Left ventricle myocardium inferior (tissue), 1 donor: ENCODE measurements around the gene MALT1. TPM values are rescaled to one million over a fixed set of nuclear protein-coding genes. Genes with fewer than 3 reads are reported as not detected.

Experiments
- DNase-seq: peaks from one replicate; pipeline ENCODE4 v3.0.0-alpha.2; 2020
- H3K27ac ChIP-seq: fragments of 200-600 bp; replicated peaks from 2 replicates; pipeline ENCODE4 v1.8.0; 2021
- H3K27me3 ChIP-seq: fragments of 200-600 bp; 2 replicates; pipeline ENCODE4 v1.8.0; 2021; ENCODE audit warnings: low read depth
- H3K36me3 ChIP-seq: fragments of 200-600 bp; 2 replicates; pipeline ENCODE4 v1.8.0; 2021
- H3K4me1 ChIP-seq: fragments of 200-600 bp; 2 replicates; pipeline ENCODE4 v1.8.0; 2021
- H3K4me3 ChIP-seq: fragments of 200-600 bp; 2 replicates; pipeline ENCODE4 v1.8.0; 2021; ENCODE audit warnings: mild to moderate bottlenecking, moderate library complexity
- H3K9me3 ChIP-seq: fragments of 200-600 bp; replicated peaks from 2 replicates; pipeline ENCODE4 v1.8.0; 2021
- intact Hi-C: fragments of 100-400 bp; cut with micrococcal nuclease; formaldehyde crosslinking; loops from one replicate; pipeline ENCODE4 v1.11.0; 2022
- total RNA-seq: library from RNA; stranded (reverse); fragmentation: NEBNext Ultra II Directional; extraction: Animal tissue kit (Norgen Biotek cat#: 25700); gene quantifications from one replicate; pipeline ENCODE4 v1.2.1, GENCODE V29; 2021
- TF ChIP-seq, protein P1 (sequence below): fragments of 200-600 bp; IDR thresholded peaks from 2 replicates; pipeline ENCODE4 v1.8.0; 2021; ENCODE audit warnings: antibody characterized with exemption, mild to moderate bottlenecking, borderline replicate concordance
- donor health status: DM: no; HTN: yes; CAD: no; lungs with severe emphysema.

The MALT1 gene
- total RNA-seq, 1 donor from 2014 or later, result 8.6 TPM

GRCh38 chr18:58779529-58779928 is 108.3 kb downstream of the MALT1 start:
- H3K4me3 ChIP-seq, result no peak overlapping the region
- TF ChIP-seq, protein P1, sequence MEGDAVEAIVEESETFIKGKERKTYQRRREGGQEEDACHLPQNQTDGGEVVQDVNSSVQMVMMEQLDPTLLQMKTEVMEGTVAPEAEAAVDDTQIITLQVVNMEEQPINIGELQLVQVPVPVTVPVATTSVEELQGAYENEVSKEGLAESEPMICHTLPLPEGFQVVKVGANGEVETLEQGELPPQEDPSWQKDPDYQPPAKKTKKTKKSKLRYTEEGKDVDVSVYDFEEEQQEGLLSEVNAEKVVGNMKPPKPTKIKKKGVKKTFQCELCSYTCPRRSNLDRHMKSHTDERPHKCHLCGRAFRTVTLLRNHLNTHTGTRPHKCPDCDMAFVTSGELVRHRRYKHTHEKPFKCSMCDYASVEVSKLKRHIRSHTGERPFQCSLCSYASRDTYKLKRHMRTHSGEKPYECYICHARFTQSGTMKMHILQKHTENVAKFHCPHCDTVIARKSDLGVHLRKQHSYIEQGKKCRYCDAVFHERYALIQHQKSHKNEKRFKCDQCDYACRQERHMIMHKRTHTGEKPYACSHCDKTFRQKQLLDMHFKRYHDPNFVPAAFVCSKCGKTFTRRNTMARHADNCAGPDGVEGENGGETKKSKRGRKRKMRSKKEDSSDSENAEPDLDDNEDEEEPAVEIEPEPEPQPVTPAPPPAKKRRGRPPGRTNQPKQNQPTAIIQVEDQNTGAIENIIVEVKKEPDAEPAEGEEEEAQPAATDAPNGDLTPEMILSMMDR, result no peak
- no peak overlapping the region for H3K27ac ChIP-seq
- H3K27me3 ChIP-seq, result no peaks in the 10 kb centered on the region
- intact Hi-C loops, result no loop called here
- H3K9me3 ChIP-seq, result no peaks in the 10 kb centered on the region
- no peak for DNase-seq
- H3K4me1 ChIP-seq, result peaks cover 8% of the 10 kb centered on the region
- H3K36me3 ChIP-seq, result no peaks in the 10 kb centered on the region

DNA sequence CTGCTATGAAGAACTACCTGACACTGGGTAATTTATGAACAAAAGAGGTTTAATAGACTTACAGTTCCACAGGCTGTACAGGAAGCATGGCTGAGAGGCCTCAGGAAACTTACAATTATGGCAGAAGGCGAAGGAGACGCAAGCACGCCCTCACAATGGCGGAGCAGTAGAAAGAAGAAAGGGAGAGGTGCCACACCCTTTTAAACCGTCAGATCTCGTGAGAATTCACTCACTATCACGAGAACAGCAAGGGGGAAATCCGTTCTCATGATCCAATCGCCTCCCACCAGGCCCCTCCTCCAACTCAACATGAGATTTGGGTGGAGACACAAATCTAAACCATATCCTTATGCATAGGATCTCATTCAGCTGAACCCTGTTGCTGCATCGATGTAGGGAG is 108.8 kb downstream of the MALT1 start:
- Histone ChIP-seq H3K4me1 (peaks cover 13% of the 10 kb centered on the region), H3K27ac (peak overlapping the region; percentile 64), H3K4me3 (no peak overlapping the region), H3K36me3 (no peaks in the 10 kb centered on the region), H3K27me3 (no peaks in the 10 kb centered on the region), H3K9me3 (no peaks in the 10 kb centered on the region)
- TF ChIP-seq, protein P1, result no peak
- DNase-seq, result no peak
- intact Hi-C loops, result loop anchor here (5.0 kb wide), 1 partner anchor 292 kb away; no protein-coding TSS in a partner anchor

GRCh38 chr18:58781627-58782194 is 110.4 kb downstream of the MALT1 start:
- TF ChIP-seq, protein P1, result peak; percentile 90
- DNase-seq, result peak; percentile 68
- Histone ChIP-seq H3K4me3 (no peak overlapping the region), H3K27me3 (no peaks in the 10 kb centered on the region), H3K4me1 (peaks cover 18% of the 10 kb centered on the region), H3K36me3 (no peaks in the 10 kb centered on the region), H3K9me3 (no peaks in the 10 kb centered on the region), H3K27ac (peak overlapping the region; percentile 64)
- intact Hi-C loops, result loop anchor here (5.0 kb wide), 1 partner anchor 291 kb away; no protein-coding TSS in a partner anchor

DNA sequence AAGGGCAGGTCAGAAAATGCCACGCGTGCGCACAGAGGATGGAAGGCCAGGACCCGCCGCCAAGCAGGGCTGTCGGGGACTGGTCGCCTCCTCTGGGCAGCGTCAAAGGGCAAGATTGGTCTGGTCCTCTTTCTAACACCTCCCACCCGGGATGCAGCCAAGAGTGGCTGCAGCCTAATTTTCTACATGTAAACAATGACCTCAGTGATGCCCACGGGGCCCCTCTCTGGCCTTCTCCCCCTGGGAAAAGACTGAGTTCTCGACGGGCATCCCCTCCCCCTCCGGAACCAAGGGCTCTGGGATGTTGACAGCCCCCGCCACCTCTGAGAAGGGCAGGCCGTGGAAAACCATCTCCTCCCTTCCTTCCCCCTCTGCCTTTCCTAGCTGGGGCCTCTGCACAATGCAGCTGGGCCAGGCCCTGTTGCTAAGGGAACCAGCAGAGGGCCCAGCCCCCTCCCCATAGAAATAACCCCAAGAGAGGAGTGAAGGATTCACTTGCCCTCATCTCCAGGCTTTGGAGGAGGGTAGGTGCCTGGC is 113.4 kb downstream of the MALT1 start:
- Histone ChIP-seq H3K9me3 (no peaks in the 10 kb centered on the region), H3K4me3 (no peak overlapping the region), H3K4me1 (peaks cover 42% of the 10 kb centered on the region), H3K27me3 (no peaks in the 10 kb centered on the region), H3K36me3 (no peaks in the 10 kb centered on the region), H3K27ac (peak overlapping the region; percentile 57)
- intact Hi-C loops, result loop anchor here (5.0 kb wide), 1 partner anchor 288 kb away; no protein-coding TSS in a partner anchor
- no peak for DNase-seq
- TF ChIP-seq, protein P1, result no peak

DNA sequence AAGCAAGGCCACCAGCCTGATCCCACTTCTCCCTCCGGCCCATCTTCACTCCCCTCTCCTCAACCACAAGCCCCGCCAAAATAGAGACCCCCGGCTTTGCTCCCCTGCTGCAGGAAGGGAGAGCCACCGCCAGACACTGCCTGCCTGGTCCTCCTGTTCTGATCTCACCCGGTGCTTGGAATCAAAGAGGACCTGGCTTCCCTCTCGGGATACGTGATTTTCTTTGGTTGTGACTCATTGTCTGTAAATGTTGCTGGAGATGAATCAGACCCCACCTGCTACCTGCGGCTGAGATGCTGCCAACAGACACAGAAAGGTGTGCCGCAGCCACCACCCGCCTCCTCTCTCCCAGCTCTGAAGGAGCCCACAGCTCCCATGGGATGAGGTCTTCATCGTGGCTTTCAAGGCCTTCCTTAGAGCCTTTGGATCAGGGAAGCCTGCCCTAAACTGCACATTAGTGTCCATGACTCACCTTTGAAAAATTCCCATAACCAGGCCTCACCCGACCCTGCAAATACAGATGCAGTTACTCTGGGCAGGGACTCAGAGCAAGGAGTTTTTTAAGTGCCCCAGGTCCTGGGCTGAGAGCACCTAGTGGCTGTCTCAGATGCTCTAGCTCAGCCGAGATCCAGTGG is 114.0 kb downstream of the MALT1 start:
- no peaks in the 10 kb centered on the region for H3K27me3 ChIP-seq
- intact Hi-C loops, result no loop called here
- no peaks in the 10 kb centered on the region for H3K9me3 ChIP-seq
- DNase-seq, result no peak
- H3K27ac ChIP-seq, result peak overlapping the region; percentile 57
- no peaks in the 10 kb centered on the region for H3K36me3 ChIP-seq
- peaks cover 48% of the 10 kb centered on the region for H3K4me1 ChIP-seq
- H3K4me3 ChIP-seq, result no peak overlapping the region
- TF ChIP-seq, protein P1, result no peak
